ENCODE data around the gene HOXC10.

DNA sequence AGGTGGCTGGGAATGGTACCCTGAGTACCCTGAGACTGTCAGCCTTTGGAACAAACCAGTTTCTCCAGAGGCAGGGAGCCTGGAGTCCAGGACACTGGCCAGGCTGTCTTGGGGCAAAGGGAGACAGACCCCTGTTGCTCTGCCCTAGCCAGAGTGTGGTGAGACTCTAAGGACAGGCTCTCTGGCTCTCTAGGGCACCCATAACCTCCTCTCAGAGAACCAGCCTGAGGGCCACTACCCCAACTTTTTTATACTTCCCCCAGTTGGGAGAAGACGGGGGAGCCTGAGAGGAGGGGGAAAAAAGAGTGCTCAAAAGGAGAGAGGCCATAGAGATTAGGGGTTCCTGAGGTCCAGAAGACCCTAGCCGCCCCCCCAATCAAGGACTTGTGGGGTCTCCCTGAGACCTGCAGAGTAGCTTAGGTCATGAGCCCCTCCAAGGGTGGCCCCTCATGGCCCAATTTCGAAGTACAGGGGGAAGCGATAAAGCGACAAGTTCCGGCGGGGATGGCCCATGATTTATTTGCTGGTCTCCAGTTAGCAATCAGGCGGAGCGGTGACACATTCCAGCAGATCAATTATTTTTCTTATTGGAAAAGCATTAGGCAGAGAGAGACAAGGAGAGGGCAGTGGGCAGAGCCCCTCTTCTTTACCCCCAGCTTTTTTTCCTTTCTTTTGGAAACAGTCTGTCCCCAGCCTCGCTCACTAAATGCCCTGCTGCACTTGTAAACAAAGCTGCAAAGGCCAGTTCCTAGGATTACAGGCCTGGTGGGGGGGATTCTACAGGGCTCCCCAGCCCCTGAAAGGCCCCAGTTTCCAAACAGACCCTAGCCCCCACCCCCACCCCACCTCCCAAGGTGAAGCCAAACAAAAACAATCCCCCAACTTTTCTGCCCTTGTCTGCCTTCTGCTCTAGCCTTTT, 25.4 kb downstream of the HOXC10 start:
- TF ChIP-seq, protein P1, sequence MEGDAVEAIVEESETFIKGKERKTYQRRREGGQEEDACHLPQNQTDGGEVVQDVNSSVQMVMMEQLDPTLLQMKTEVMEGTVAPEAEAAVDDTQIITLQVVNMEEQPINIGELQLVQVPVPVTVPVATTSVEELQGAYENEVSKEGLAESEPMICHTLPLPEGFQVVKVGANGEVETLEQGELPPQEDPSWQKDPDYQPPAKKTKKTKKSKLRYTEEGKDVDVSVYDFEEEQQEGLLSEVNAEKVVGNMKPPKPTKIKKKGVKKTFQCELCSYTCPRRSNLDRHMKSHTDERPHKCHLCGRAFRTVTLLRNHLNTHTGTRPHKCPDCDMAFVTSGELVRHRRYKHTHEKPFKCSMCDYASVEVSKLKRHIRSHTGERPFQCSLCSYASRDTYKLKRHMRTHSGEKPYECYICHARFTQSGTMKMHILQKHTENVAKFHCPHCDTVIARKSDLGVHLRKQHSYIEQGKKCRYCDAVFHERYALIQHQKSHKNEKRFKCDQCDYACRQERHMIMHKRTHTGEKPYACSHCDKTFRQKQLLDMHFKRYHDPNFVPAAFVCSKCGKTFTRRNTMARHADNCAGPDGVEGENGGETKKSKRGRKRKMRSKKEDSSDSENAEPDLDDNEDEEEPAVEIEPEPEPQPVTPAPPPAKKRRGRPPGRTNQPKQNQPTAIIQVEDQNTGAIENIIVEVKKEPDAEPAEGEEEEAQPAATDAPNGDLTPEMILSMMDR (IDR thresholded peaks at IDR 0.05; ENCODE audit: insufficient read depth, low read depth, low read length): no peak
- TF ChIP-seq EZH2 (IDR thresholded peaks at IDR 0.05; ENCODE audit: insufficient read depth, low read length): no peak

Data from astrocyte (in vitro differentiated cells and primary cell).